ENCODE data around the gene LDHAL6A. TPM values are rescaled to one million over a fixed set of nuclear protein-coding genes. Genes with fewer than 3 reads are reported as not detected.

Gene LDHAL6A
- total and polyA plus RNA-seq, 2 of the 13 experiments (the other 11 are each of a cell fraction or from before 2014, with no cell fraction given) = not detected

DNA sequence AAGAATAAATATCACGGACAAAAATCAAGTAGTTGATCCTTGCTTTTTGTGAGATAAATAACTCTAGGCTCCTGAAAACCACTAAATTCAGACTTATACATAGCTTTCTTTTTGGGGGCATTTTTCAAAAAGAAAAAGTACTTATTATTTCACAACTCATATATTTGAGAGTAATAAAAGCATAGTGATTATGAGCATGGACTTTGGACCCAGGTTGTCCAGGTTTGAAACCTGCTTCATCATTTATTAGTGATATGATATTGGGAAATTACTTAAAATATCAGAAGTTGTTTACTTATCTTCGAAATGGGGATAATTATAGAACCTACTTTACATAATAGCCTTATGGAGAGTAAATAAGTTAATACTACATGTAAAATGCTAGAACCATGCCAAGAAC lies 17.0 kb upstream of the LDHAL6A start:
- H3K27me3 ChIP-seq (ENCODE audit: control insufficient read depth in 1 of 2, insufficient read depth in 2 of 2, low read length in 2 of 2) = 0 out of 5 replicates have a peak, but pooled peaks cover 0 to 3% of the 10 kb centered on the region in 2 experiments
- in situ Hi-C loops (cut with HindIII; ENCODE audit: extremely low pct_ligation_motif_present, low pct_unique_long_range_greater_than_20kb) (no loop called here), intact Hi-C loops (cut with micrococcal nuclease; ENCODE audit: unreplicated experiment) (no loop called here)
- H3K9ac ChIP-seq (ENCODE audit: insufficient read depth, low read depth, low read length) = no peak overlapping the region
- no peaks in the 10 kb centered on the region for H3K9me3 ChIP-seq (ENCODE audit: low read length)
- DNase-seq (ENCODE audit: low spot score) = no peak
- ChIA-PET CTCF (ENCODE audit: low intra/inter-chr PET ratio, low total read pairs) (no interaction called here), POLR2A (no interaction called here)
- TF ChIP-seq PCBP2 (optimal IDR thresholded peaks at IDR 0.05; ENCODE audit: low read depth, low read length, poor library complexity, severe bottlenecking) = no peak
- TF ChIP-seq, protein P1, sequence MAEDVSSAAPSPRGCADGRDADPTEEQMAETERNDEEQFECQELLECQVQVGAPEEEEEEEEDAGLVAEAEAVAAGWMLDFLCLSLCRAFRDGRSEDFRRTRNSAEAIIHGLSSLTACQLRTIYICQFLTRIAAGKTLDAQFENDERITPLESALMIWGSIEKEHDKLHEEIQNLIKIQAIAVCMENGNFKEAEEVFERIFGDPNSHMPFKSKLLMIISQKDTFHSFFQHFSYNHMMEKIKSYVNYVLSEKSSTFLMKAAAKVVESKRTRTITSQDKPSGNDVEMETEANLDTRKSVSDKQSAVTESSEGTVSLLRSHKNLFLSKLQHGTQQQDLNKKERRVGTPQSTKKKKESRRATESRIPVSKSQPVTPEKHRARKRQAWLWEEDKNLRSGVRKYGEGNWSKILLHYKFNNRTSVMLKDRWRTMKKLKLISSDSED (CRISPR knock-in tag; IDR thresholded peaks at IDR 0.05) = no peak
- no peak for TF ChIP-seq MAFF (IDR thresholded peaks at IDR 0.05; ENCODE audit: low read depth, low read length)
- TF ChIP-seq MZF1 (CRISPR knock-in tag; IDR thresholded peaks at IDR 0.05; ENCODE audit: borderline replicate concordance) = no peak
- TF ChIP-seq ZNF33B (CRISPR knock-in tag; IDR thresholded peaks at IDR 0.05) = no peak
- TF ChIP-seq, protein P2, sequence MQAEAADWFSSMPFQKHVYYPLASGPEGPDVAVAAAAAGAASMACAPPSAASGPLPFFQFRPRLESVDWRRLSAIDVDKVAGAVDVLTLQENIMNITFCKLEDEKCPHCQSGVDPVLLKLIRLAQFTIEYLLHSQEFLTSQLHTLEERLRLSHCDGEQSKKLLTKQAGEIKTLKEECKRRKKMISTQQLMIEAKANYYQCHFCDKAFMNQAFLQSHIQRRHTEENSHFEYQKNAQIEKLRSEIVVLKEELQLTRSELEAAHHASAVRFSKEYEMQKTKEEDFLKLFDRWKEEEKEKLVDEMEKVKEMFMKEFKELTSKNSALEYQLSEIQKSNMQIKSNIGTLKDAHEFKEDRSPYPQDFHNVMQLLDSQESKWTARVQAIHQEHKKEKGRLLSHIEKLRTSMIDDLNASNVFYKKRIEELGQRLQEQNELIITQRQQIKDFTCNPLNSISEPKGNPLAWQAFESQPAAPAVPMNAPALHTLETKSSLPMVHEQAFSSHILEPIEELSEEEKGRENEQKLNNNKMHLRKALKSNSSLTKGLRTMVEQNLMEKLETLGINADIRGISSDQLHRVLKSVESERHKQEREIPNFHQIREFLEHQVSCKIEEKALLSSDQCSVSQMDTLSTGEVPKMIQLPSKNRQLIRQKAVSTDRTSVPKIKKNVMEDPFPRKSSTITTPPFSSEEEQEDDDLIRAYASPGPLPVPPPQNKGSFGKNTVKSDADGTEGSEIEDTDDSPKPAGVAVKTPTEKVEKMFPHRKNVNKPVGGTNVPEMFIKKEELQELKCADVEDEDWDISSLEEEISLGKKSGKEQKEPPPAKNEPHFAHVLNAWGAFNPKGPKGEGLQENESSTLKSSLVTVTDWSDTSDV (CRISPR knock-in tag; IDR thresholded peaks at IDR 0.05) = no peak
- no peak for TF ChIP-seq SRSF4 (IDR thresholded peaks at IDR 0.05; ENCODE audit: low read depth, low read length, poor library complexity, severe bottlenecking)
- FAIRE-seq = no peak
- no peak overlapping the region for H3K4me3 ChIP-seq (replicated peaks in 1 of 3; ENCODE audit: insufficient read depth in 1 of 3, low read depth in 2 of 3, low read length in 3 of 3)
- no peak overlapping the region for H2AFZ ChIP-seq (ENCODE audit: low read length)
- H3K79me2 ChIP-seq (ENCODE audit: insufficient read depth, low read length) = no peaks in the 10 kb centered on the region
- ATAC-seq = no peak
- no peak overlapping the region for H3K27ac ChIP-seq (ENCODE audit: extremely low read length, insufficient read depth, low read length)
- no TSS peak for BruUV-seq (replicated peaks)
- 47% methylated on average over 2 of the region's 2 CpGs for WGBS (ENCODE audit: low lambda C conversion rate)
- no peaks in the 10 kb centered on the region for H3K4me1 ChIP-seq (ENCODE audit: insufficient read depth, low read length)
- H3K4me2 ChIP-seq (ENCODE audit: low read depth, low read length) = no peak overlapping the region
- no peaks in the 10 kb centered on the region for H3K36me3 ChIP-seq (replicated peaks in 1 of 2; ENCODE audit: control insufficient read depth in 1 of 2, insufficient read depth in 2 of 2, low read length in 2 of 2)
- H4K20me1 ChIP-seq (ENCODE audit: insufficient read depth, low read length) = no peaks in the 10 kb centered on the region

Measured in HepG2 (cell line).